ENCODE results near the gene PON2.

PON2 gene

GRCh38 chr7:95446618-95447017 lies 11.8 kb upstream of the PON2 start:
- DNase-seq (ENCODE audit: low spot score) (no peak), FAIRE-seq (peak; percentile 58)

- no peak for DNase-seq (ENCODE audit: low spot score)
- no peak for FAIRE-seq
Measured at GRCh38 chr7:95444796-95445195, 10.0 kb upstream of the PON2 start.

GRCh38 chr7:95441042-95441823 lies 6.4 kb upstream of the PON2 start:
- no peak for FAIRE-seq
- no peak for DNase-seq (ENCODE audit: low spot score)

- no peak for FAIRE-seq
- DNase-seq (ENCODE audit: low spot score), result no peak
Measured at GRCh38 chr7:95440394-95441038, 5.7 kb upstream of the PON2 start.

- no peak for DNase-seq (ENCODE audit: low spot score)
- FAIRE-seq, result no peak
Measured at GRCh38 chr7:95436407-95436806, 1.6 kb upstream of the PON2 start.

- FAIRE-seq, result peak; percentile 69
- no peak for DNase-seq (ENCODE audit: low spot score)
Measured at GRCh38 chr7:95435422-95435780, 573 bp upstream of the PON2 start.

- DNase-seq (ENCODE audit: low spot score) (no peak), FAIRE-seq (no peak)
Measured at GRCh38 chr7:95433952-95434556, 774 bp downstream of the PON2 start.

GRCh38 chr7:95433129-95433528 lies 1.7 kb downstream of the PON2 start:
- no peak for FAIRE-seq
- DNase-seq (ENCODE audit: low spot score), result no peak

GRCh38 chr7:95432606-95433005 lies 2.2 kb downstream of the PON2 start:
- DNase-seq (ENCODE audit: low spot score) (no peak), FAIRE-seq (no peak)

GRCh38 chr7:95430864-95431263 lies 4.0 kb downstream of the PON2 start:
- DNase-seq (ENCODE audit: low spot score), result peak; percentile 43
- no peak for FAIRE-seq

GRCh38 chr7:95429241-95429990 lies 5.4 kb downstream of the PON2 start:
- FAIRE-seq (no peak), DNase-seq (ENCODE audit: low spot score) (no peak)

- no peak for FAIRE-seq
- DNase-seq (ENCODE audit: low spot score), result no peak
Measured at GRCh38 chr7:95427914-95428516, 6.8 kb downstream of the PON2 start.

GRCh38 chr7:95427166-95427565 lies 7.7 kb downstream of the PON2 start:
- FAIRE-seq, result no peak
- no peak for DNase-seq (ENCODE audit: low spot score)

GRCh38 chr7:95425694-95426093 lies 9.1 kb downstream of the PON2 start:
- no peak for FAIRE-seq
- no peak for DNase-seq (ENCODE audit: low spot score)

GRCh38 chr7:95424716-95425115 lies 10.1 kb downstream of the PON2 start:
- no peak for DNase-seq (ENCODE audit: low spot score)
- no peak for FAIRE-seq

- DNase-seq (ENCODE audit: low spot score) (no peak), FAIRE-seq (no peak)
Measured at GRCh38 chr7:95421847-95422444, 12.9 kb downstream of the PON2 start.

GRCh38 chr7:95421000-95421846 lies 13.6 kb downstream of the PON2 start:
- DNase-seq (ENCODE audit: low spot score) (no peak), FAIRE-seq (no peak)

- no peak for FAIRE-seq
- no peak for DNase-seq (ENCODE audit: low spot score)
Measured at GRCh38 chr7:95412075-95412474, 22.8 kb downstream of the PON2 start.

GRCh38 chr7:95411666-95412065 lies 23.2 kb downstream of the PON2 start:
- DNase-seq (ENCODE audit: low spot score) (no peak), FAIRE-seq (no peak)

GRCh38 chr7:95411036-95411435 lies 23.8 kb downstream of the PON2 start:
- DNase-seq (ENCODE audit: low spot score) (no peak), FAIRE-seq (no peak)

All from urothelium cell line (cell line).